K562 (cell line): Measurements from ENCODE around the gene CPNE6. TPM values are rescaled to one million over a fixed set of nuclear protein-coding genes. Genes with fewer than 3 reads are reported as not detected.

ENCODE experiments used
- ATAC-seq: fragments of 200-7000 bp; cut with Tn5 transposase; 3 replicates; pipeline ENCODE4 v1.9.1; 2020; ENCODE audit warnings: moderate library complexity
- BruUV-seq: library from RNA; stranded (reverse); fragments of 400-500 nt; replicated peaks from 2 replicates; lab custom pipeline; 2021; lab: Mats Ljungman, UMichigan
- CTCF ChIA-PET: fragments of 300-600 bp; formaldehyde crosslinking; extraction: SDS; loops from one replicate; lab custom pipeline; 2021; ENCODE audit warnings: low intra/inter-chr PET ratio; lab: Yijun Ruan, JAX
- POLR2A ChIA-PET: fragments of 300-600, 350-650 bp; sonication (Branson Sonifier 250); formaldehyde crosslinking; extraction: SDS; loops from one replicate; lab custom pipeline; 2021; ENCODE audit warnings: antibody characterized with exemption, inconsistent platforms; lab: Yijun Ruan, JAX
- DNase-seq, 4 experiments: peaks; one replicate each; pipeline versions ENCODE4 v3.0.0 to v3.0.0-alpha.2; 2011 to 2018; ENCODE audit warnings: low spot score in 3 of 4, mixed read lengths in 3 of 4; ENCODE audit errors: extremely low read depth in 1 of 4
- FAIRE-seq: peaks from 2 replicates; lab custom pipeline; 2011; peaks lifted over from hg19 to GRCh38; lab: Jason Lieb, UNC
- H2AFZ ChIP-seq: 2 replicates; pipeline ENCODE4 v1.6.0; 2011; ENCODE audit warnings: low read depth, low read length, control low read depth, inconsistent platforms
- H3K27ac ChIP-seq: fragments of 200-600 bp; 3 replicates; pipeline ENCODE4 v1.8.0; 2011; ENCODE audit warnings: low read depth, mild to moderate bottlenecking, control low read depth, inconsistent platforms, low read length, moderate library complexity, mixed read lengths; ENCODE audit errors: extremely low read depth
- H3K27me3 ChIP-seq, 2 experiments: fragments of 300-600 bp in 1 of 2; 2 replicates in 1 of 2; 3 replicates in 1 of 2; pipeline versions ENCODE4 v1.6.0 to v1.8.0; 2011; ENCODE audit warnings: inconsistent platforms in 2 of 2, low read length in 2 of 2, mild to moderate bottlenecking in 1 of 2, mixed read lengths in 1 of 2, moderate library complexity in 1 of 2; ENCODE audit not compliant: control insufficient read depth in 2 of 2, insufficient read depth in 2 of 2
- H3K36me3 ChIP-seq: fragments of 300-600 bp; 3 replicates; pipeline ENCODE4 v1.8.0; 2011; ENCODE audit warnings: mild to moderate bottlenecking, low read length, inconsistent platforms; ENCODE audit not compliant: control insufficient read depth, insufficient read depth
- H3K4me1 ChIP-seq, 2 experiments: fragments of 200-600 bp in 1 of 2; replicated peaks in 1 of 2; 2 replicates in 1 of 2; 3 replicates in 1 of 2; pipeline versions ENCODE4 v1.5.1 to v1.8.0; 2011; ENCODE audit warnings: inconsistent platforms in 2 of 2, low read length in 2 of 2, mild to moderate bottlenecking in 1 of 2, mixed read lengths in 1 of 2, moderate library complexity in 1 of 2; ENCODE audit not compliant: control insufficient read depth in 2 of 2, insufficient read depth in 2 of 2
- H3K4me2 ChIP-seq: 2 replicates; pipeline ENCODE4 v1.6.1; 2011; ENCODE audit warnings: low read length, control low read depth, inconsistent platforms, mixed read lengths; ENCODE audit not compliant: insufficient read depth
- H3K4me3 ChIP-seq: fragments of 200-600 bp; sonication (generic), shearing (Covaris generic); 2 replicates; pipeline ENCODE4 v1.5.1; 2016; ENCODE audit warnings: control low read depth, inconsistent platforms
- H3K79me2 ChIP-seq: fragments of 200-600 bp; 3 replicates; pipeline ENCODE4 v1.8.0; 2011; ENCODE audit warnings: low read length, inconsistent platforms; ENCODE audit not compliant: control insufficient read depth, insufficient read depth
- H3K9ac ChIP-seq, 2 experiments: 2 replicates each; pipeline versions ENCODE4 v1.6.0 to v1.6.1; 2011; ENCODE audit warnings: low read depth in 2 of 2, low read length in 2 of 2, control low read depth in 1 of 2, inconsistent platforms in 1 of 2, mild to moderate bottlenecking in 1 of 2, mixed read lengths in 1 of 2; ENCODE audit not compliant: insufficient read depth in 1 of 2
- H3K9me1 ChIP-seq: one replicate; pipeline ENCODE4 v1.6.0; 2011; ENCODE audit warnings: inconsistent platforms, mild to moderate bottlenecking, low read length, moderate library complexity; ENCODE audit not compliant: control insufficient read depth, insufficient read depth
- H3K9me3 ChIP-seq: replicated peaks from 2 replicates; pipeline ENCODE4 v1.5.1; 2011; ENCODE audit warnings: low read depth, low read length, inconsistent platforms; ENCODE audit not compliant: control insufficient read depth, insufficient read depth
- H4K20me1 ChIP-seq: replicated peaks from 2 replicates; pipeline ENCODE4 v1.6.1; 2011; ENCODE audit warnings: low read length, inconsistent platforms, mixed read lengths; ENCODE audit not compliant: control insufficient read depth, insufficient read depth
- FUS ChIP-seq: fragments of 200-400 bp; formaldehyde crosslinking; optimal IDR thresholded peaks from 2 replicates; pipeline ENCODE3; 2017; ENCODE audit warnings: low read depth, low read length
- MAFF ChIP-seq: IDR thresholded peaks from 2 replicates; pipeline ENCODE4 v1.6.1; 2012; ENCODE audit warnings: low read length, improper control_type of control experiment
- PML ChIP-seq: IDR thresholded peaks from 2 replicates; pipeline ENCODE4 v1.6.1; 2012; ENCODE audit warnings: low read length, inconsistent platforms
- TGIF2 ChIP-seq: sonication (generic); formaldehyde crosslinking; IDR thresholded peaks from 2 replicates; pipeline ENCODE4 v1.8.1; 2022; ENCODE audit warnings: mild to moderate bottlenecking, missing genetic modification reagents, moderate library complexity
- WGBS: fragments of 100-300 bp; shearing (Covaris generic); methylation state at CpG from one replicate; pipeline ENCODE4 v1.1.6; 2016; ENCODE audit warnings: low coverage, mixed read lengths; ENCODE audit not compliant: insufficient coverage; ENCODE audit errors: missing lambda C conversion rate; 5-methylcytosine and 5-hydroxymethylcytosine counted together
- in situ Hi-C: fragments of 300-500 bp; cut with MboI; formaldehyde crosslinking; loops from 4 replicates; pipeline ENCODE4 v1.15.0; 2018; ENCODE audit warnings: inconsistent platforms, mixed read lengths
- intact Hi-C: fragments of 100-400 bp; cut with micrococcal nuclease; formaldehyde crosslinking; loops from 2 replicates; pipeline ENCODE4 v1.14.2; 2022
- polyA plus RNA-seq, 8 experiments: library from polyadenylated mRNA; depleted of rRNA in 4 of 8; stranded (reverse) in 5 of 8; unstranded in 3 of 8; fragments of >200 nt; fragmentation: Nextera tagmentation in 2 of 8; fragmentation: Illumina TruSeq in 1 of 8; extraction: Ambion mirVana in 2 of 8; extraction: Trizol in 1 of 8; gene quantifications; 2 replicates each; pipeline versions ENCODE4 v1.2.1 to v1.2.3, GENCODE V29; 2011 to 2014; ENCODE audit warnings: inconsistent platforms in 1 of 8, missing spikeins in 1 of 8
- total RNA-seq, 7 experiments: library from RNA; depleted of rRNA in 6 of 7; stranded (reverse); fragments of >200 nt in 6 of 7; fragmentation: Illumina TruSeq in 2 of 7; extraction: Trizol in 2 of 7; gene quantifications; 2 replicates each; pipeline versions ENCODE4 v1.2.1 to v1.2.3, GENCODE V29; 2011 to 2021; ENCODE audit warnings: low replicate concordance in 1 of 7
- TF ChIP-seq, protein P1 (sequence below): sonication (generic); formaldehyde crosslinking; IDR thresholded peaks from 2 replicates; pipeline ENCODE4 v1.8.1; 2023; ENCODE audit warnings: missing genetic modification reagents, mild to moderate bottlenecking, borderline replicate concordance

Gene CPNE6
- total and polyA plus RNA-seq, 9 of the 15 experiments (the other 6 are each of a cell fraction or from before 2014, with no cell fraction given) = not detected

DNA sequence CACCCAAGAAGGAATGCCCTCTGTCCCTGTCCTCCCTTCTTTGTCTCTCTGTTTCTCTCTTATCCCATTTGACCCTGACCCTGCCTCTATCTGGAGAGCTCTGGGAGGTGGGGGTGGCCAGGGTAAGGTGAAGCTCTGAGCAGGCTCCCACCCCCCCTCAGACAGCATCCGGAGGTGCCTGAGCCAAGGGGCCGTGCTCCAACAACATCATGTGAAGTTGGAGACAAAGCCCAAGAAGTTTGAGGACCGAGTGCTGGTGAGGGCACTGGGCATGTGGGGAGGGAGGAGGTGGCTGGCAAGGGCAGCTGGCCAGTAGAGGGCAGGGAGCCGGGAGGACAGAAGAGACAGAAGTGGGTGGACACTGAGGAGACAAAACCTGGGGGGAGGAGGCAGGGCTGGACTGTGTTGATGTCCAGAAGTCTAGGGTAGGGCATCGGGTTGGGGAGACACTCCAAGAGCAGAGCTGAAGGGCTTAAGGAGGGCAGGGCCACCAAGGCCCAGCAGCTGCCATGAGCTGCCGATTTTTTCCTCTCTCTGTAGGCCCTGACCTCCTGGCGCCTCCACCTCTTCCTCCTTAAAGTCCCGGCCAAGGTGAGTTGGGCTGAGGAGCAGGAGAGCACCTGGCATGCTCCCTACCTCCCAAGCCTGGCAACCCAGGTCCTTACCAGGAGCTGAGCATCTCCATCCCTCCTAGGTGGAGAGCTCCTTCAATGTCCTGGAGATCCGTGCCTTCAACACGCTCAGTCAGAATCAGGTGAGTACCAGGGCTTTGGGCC, 17.6 kb upstream of the CPNE6 start:
- H2AFZ ChIP-seq = no peak overlapping the region
- peaks cover 0 to 25% of the 10 kb centered on the region in 2 experiments; a peak in 2 of 5 replicates for H3K27me3 ChIP-seq
- H3K9me3 ChIP-seq = no peaks in the 10 kb centered on the region
- intact Hi-C loops (no loop called here), in situ Hi-C loops (loop anchor here (10.0 kb wide), 1 partner anchor 381 kb away; no protein-coding TSS in a partner anchor)
- H3K9me1 ChIP-seq = no peaks in the 10 kb centered on the region
- no peak for DNase-seq
- CTCF ChIA-PET = no interaction called here
- no TSS peak for BruUV-seq
- H3K9ac ChIP-seq = no peak overlapping the region
- H3K4me3 ChIP-seq = no peak overlapping the region
- 15% methylated on average over 4 of the region's 10 CpGs for WGBS
- no peak for FAIRE-seq
- POLR2A ChIA-PET = interaction anchor here (0.6 to 0.8 kb wide), 6 partner anchors 20 to 224 kb away, joined by 3 to 4 read pairs (median 3); no protein-coding TSS in a partner anchor
- peaks cover 9 to 27% of the 10 kb centered on the region in 2 experiments; a peak in 3 of 5 replicates for H3K4me1 ChIP-seq
- no peak overlapping the region for H3K27ac ChIP-seq
- H3K4me2 ChIP-seq = no peak overlapping the region
- ATAC-seq = no peak
- H3K79me2 ChIP-seq = no peaks in the 10 kb centered on the region
- H3K36me3 ChIP-seq = no peaks in the 10 kb centered on the region
- H4K20me1 ChIP-seq = peaks cover 4% of the 10 kb centered on the region
- no peak for TF ChIP-seq FUS
- TF ChIP-seq, protein P1, sequence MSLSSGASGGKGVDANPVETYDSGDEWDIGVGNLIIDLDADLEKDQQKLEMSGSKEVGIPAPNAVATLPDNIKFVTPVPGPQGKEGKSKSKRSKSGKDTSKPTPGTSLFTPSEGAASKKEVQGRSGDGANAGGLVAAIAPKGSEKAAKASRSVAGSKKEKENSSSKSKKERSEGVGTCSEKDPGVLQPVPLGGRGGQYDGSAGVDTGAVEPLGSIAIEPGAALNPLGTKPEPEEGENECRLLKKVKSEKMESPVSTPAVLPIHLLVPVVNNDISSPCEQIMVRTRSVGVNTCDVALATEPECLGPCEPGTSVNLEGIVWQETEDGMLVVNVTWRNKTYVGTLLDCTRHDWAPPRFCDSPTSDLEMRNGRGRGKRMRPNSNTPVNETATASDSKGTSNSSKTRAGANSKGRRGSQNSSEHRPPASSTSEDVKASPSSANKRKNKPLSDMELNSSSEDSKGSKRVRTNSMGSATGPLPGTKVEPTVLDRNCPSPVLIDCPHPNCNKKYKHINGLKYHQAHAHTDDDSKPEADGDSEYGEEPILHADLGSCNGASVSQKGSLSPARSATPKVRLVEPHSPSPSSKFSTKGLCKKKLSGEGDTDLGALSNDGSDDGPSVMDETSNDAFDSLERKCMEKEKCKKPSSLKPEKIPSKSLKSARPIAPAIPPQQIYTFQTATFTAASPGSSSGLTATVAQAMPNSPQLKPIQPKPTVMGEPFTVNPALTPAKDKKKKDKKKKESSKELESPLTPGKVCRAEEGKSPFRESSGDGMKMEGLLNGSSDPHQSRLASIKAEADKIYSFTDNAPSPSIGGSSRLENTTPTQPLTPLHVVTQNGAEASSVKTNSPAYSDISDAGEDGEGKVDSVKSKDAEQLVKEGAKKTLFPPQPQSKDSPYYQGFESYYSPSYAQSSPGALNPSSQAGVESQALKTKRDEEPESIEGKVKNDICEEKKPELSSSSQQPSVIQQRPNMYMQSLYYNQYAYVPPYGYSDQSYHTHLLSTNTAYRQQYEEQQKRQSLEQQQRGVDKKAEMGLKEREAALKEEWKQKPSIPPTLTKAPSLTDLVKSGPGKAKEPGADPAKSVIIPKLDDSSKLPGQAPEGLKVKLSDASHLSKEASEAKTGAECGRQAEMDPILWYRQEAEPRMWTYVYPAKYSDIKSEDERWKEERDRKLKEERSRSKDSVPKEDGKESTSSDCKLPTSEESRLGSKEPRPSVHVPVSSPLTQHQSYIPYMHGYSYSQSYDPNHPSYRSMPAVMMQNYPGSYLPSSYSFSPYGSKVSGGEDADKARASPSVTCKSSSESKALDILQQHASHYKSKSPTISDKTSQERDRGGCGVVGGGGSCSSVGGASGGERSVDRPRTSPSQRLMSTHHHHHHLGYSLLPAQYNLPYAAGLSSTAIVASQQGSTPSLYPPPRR (CRISPR knock-in tag) = no peak
- TF ChIP-seq MAFF = no peak
- TF ChIP-seq PML = no peak
- no peak for TF ChIP-seq TGIF2 (CRISPR knock-in tag)
